Ecto neural progenitor cell (in vitro differentiated cells): Measurements from ENCODE around the gene PTPN4.
"Not testable (repeated sequence)": the region's sequence is repeated elsewhere in the genome, so short reads cannot be mapped to it uniquely, and the experiment has no call there.

Source experiments
- DNase-seq: peaks from one replicate; pipeline ENCODE4 v3.0.0-alpha.2; 2018; ENCODE audit warnings: low spot score

PTPN4 gene

DNA sequence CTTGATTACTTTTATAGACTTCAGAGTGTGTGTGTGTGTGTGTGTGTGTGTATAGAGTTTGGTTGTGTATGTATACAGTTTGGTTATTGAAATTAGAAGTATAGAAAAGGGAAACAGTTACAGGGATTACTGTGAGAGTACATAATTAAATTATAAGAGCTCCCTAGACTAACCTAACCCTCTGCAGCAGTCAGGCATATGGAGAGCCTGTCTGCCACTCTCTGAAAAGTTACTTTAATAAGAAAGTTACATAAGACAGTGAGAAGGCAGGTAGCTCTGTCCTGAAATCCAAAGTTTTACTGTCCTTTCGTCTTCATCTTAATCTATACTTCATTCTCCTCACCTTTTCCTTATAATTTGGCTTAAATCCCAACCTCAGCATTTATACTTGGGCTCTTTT, 181.7 kb downstream of the PTPN4 start:
- no peak for DNase-seq

GRCh38 chr2:119941981-119942513, 182.3 kb downstream of the PTPN4 start:
- no peak for DNase-seq

DNA sequence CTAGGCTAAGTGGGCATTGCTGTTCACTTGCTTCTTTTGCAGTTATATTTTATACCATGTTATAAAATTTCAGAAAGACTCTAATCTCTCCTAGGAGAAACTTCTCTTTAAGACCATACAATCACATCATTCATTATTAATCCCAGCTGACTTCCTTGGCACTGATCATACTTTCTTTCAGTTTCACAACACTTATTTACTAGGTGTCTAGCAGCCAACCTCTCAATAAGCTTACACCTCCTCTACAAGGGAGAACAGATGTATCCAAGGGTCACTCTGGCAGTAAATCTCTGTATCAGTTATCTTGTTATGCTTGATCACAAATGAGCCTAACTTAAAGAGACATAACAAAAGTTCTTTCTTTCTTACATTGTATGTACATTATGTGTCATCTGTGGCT, 183.3 kb downstream of the PTPN4 start:
- no peak for DNase-seq

DNA sequence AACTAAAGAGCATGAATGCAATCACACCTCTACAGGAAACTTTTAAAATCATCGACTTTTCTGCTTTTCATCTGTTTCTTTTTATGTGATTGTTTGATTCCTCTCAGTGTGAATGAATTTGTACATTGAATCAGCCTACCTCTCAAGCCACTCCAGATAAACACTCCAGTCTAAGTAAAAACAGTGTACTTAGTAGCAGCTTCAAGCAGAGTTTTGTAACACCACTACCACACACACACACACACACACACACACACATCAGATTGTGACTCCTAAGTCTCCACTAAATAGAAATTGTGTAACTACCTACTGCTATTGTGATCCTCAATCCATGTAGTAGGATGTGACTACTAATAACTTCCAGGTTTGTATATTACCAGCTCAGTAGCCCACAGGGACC, 187.8 kb downstream of the PTPN4 start:
- no peak for DNase-seq

DNA sequence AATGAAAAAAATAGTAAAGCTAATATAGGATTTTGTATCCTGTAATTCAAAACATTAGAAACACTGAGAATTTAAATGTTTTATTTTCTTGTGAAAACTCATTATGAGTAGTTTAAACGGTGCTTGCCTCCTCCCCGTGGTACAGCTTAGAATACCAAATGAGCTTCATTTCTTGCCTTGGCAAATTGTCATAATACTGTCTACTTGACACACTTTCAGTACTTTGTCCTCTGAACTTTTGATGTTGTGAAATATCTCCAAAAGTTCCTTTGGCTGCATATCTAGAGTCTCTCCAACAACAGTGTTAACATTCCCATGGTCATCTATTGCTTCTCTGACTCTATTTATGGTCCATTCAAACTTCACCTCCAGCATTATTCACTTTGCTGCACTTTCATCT, 191.2 kb downstream of the PTPN4 start:
- no peak for DNase-seq

GRCh38 chr2:119958670-119959268, 199.0 kb downstream of the PTPN4 start:
- DNase-seq: no peak

GRCh38 chr2:119960821-119961220, 201.1 kb downstream of the PTPN4 start:
- no peak for DNase-seq

DNA sequence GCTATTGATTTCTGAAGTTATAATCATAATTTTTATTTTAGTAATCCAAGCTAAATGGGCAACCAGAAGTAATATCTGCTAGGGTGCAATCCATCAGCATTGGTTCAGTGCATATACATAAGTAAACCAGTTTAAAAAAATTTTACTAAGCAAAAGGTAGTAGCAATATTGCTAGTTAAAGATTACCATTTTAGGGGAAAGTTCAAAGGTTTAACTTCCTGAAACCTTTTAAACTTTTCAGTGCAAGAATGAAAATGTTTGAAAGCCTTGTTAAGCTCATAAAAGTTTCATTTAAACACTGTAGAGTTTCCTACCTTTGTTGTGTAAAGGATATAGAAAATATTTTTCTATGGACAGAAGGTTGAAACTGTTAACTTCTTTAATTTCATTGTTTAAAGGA, 222.2 kb downstream of the PTPN4 start:
- no peak for DNase-seq

- no peak for DNase-seq
Observed at GRCh38 chr2:119982506-119982905, 222.8 kb downstream of the PTPN4 start.

GRCh38 chr2:119983108-119983507, 223.4 kb downstream of the PTPN4 start:
- DNase-seq: no peak

GRCh38 chr2:119996148-119996547, 236.4 kb downstream of the PTPN4 start:
- no peak for DNase-seq

- not testable (repeated sequence) for DNase-seq
Observed at GRCh38 chr2:119996896-119997891, 237.5 kb downstream of the PTPN4 start.

DNA sequence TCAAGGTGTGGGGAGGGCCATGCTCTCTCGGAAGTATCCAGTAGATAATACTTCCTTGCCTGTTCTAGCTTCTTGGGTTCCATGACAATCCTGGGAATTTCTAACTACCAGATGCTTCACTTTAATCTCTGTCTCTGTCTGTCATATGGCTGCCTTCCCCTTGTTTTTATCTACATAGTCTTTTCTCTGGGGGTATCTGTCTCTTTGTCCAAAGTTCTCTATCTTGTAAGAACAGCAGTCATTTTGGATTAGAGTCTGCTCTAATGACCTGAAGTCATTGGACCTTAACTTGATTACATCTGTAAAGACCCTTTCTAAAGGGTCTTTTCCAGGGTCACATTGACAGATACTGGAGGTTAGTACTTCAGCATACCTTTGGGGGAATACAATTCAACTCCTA, 241.7 kb downstream of the PTPN4 start:
- no peak for DNase-seq

DNA sequence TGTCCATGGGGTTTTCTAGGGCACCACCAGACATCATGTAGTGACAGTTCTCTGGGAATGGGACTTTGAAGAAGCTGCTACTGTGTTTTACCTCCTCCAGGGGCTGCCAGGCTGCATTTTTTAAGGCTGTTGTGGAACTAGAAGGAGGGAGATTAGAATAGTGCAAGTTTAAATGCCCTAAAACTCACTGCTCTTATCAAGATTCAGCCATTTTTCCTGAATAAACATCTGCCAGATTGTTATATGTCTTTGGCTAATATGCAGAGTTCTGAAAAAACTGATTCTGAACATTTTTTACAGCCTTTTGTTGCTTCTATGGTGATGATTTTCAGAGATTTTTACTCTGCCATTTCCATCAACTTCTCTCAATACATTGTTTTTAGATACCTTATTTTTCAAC, 244.5 kb downstream of the PTPN4 start:
- DNase-seq: no peak

- DNase-seq: no peak
Observed at GRCh38 chr2:120005834-120006521, 246.3 kb downstream of the PTPN4 start.

- no peak for DNase-seq
Observed at GRCh38 chr2:120007851-120008250, 248.1 kb downstream of the PTPN4 start.

DNA sequence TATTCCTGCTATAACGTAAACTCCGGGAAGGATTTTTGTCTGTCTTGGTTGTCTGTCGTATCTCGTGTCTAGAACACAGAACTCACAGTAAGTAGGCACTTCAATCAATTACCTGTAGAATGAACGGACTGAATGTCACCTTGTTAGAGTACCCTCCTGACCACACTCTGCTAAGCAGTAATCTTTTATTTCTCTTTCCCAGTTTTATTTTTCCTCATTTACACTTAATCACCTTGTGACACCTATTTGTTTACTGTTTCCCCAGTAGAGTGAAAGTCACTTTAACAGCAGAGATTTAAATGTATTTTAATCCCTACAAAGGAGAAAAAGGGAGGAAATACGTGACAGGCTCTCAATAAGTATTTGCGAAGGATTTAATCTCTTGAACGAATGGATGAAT, 252.6 kb downstream of the PTPN4 start:
- no peak for DNase-seq

GRCh38 chr2:120012771-120013596, 253.3 kb downstream of the PTPN4 start, which contains the start of gene EPB41L5:
TSS of gene EPB41L5 (plus strand) at chr2:120013077. CDS start at chr2:120019085, 6,008 bp downstream.
- peak; percentile 97 for DNase-seq

DNA sequence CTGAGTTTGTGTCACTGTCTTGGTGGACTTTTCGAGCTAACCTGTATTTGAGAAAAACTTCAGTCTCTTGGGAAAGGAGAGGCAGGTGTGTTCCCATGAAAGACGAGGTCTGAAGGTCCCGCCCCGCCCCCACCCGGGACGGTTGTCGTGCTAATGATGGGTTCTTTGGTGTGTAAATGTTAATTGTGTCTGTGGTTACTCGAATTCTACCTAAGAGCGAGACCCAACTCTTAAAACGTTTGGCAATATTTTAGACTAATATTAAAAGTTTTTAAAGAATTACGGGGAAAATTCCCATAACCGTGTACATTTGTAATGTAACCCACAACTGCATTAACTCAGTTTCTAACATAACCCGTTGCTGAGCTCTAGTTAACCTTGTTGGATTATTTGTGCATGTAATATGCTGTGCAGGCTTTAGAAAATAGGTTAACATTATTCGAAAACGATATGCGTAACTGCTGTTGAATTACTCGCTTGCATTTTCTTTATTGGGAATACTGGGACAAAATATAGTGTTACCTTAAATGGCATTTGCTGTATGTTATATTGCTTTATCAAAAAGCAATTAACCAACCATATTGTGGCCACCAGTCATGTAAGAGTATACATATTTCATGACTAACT, 254.0 kb downstream of the PTPN4 start:
- no peak for DNase-seq

- DNase-seq: no peak
Observed at GRCh38 chr2:120014226-120014980, 254.7 kb downstream of the PTPN4 start.
